ENCODE data around the gene RALBP1. TPM values are rescaled to one million over a fixed set of nuclear protein-coding genes. Genes with fewer than 3 reads are reported as not detected.

RALBP1 gene
- total and polyA plus RNA-seq, 2 of the 8 experiments (the other 6 are each of a cell fraction or from before 2014, with no cell fraction given) = 40.3 to 67.8 TPM

GRCh38 chr18:9581667-9582066 lies 106.4 kb downstream of the RALBP1 start:
- Histone ChIP-seq H3K27ac (ENCODE audit: low read depth, low read length) (no peak overlapping the region), H2BK5ac (ENCODE audit: low read depth, low read length) (no peak overlapping the region), H4K91ac (replicated peaks; ENCODE audit: insufficient read length, low read length) (no peak overlapping the region), H2BK15ac (ENCODE audit: low read length) (no peak overlapping the region), H3K18ac (ENCODE audit: extremely low read depth, low read length) (no peak overlapping the region), H3K79me2 (ENCODE audit: control insufficient read depth in 1 of 2, insufficient read depth in 2 of 2, low read length in 2 of 2) (no peaks in the 10 kb centered on the region), H3K4me3 (ENCODE audit: extremely low read depth in 1 of 4, insufficient read depth in 2 of 4, low read depth in 3 of 4, low read length in 4 of 4) (no peak overlapping the region), H4K20me1 (replicated peaks in 1 of 2; ENCODE audit: control insufficient read depth in 1 of 2, insufficient read depth in 2 of 2, low read length in 2 of 2) (no peaks in the 10 kb centered on the region), H4K5ac (ENCODE audit: insufficient read length, low read depth, low read length) (no peak overlapping the region), H4K8ac (ENCODE audit: extremely low read depth, insufficient read depth, low read length) (no peak overlapping the region), H3K36me3 (ENCODE audit: control insufficient read depth in 2 of 4, insufficient read depth in 4 of 4, low read length in 3 of 4) (peaks cover 0 to 29% (median 8%) of the 10 kb centered on the region in 4 experiments; a peak in 3 of 8 replicates), H3K4ac (replicated peaks; ENCODE audit: insufficient read length, low read depth, low read length) (no peak overlapping the region), H3K4me2 (ENCODE audit: insufficient read depth in 1 of 2, low read depth in 2 of 2, low read length in 2 of 2) (no peak overlapping the region), H2BK120ac (replicated peaks; ENCODE audit: low read depth, low read length) (no peak overlapping the region), H3K4me1 (replicated peaks in 1 of 4; ENCODE audit: control insufficient read depth in 3 of 4, insufficient read depth in 4 of 4, low read length in 3 of 4) (no peaks in the 10 kb centered on the region), H2AFZ (ENCODE audit: low read length) (no peak overlapping the region), H2AK5ac (ENCODE audit: low read depth, low read length) (no peak overlapping the region), H3K23ac (ENCODE audit: insufficient read length) (no peak overlapping the region), H2BK12ac (ENCODE audit: low read depth, low read length) (no peak overlapping the region), H3K14ac (ENCODE audit: insufficient read length) (no peak overlapping the region), H2BK20ac (ENCODE audit: low read length) (no peak overlapping the region), H3K23me2 (ENCODE audit: low read depth, low read length) (no peaks in the 10 kb centered on the region), H3K27me3 (replicated peaks in 1 of 4; ENCODE audit: control insufficient read depth in 3 of 4, extremely low read depth in 1 of 4, insufficient read depth in 3 of 4, low read length in 3 of 4) (no peaks in the 10 kb centered on the region), H3K9me3 (ENCODE audit: insufficient read depth in 2 of 2, low read depth in 1 of 2, low read length in 1 of 2) (no peaks in the 10 kb centered on the region), H3K9ac (replicated peaks in 1 of 4; ENCODE audit: extremely low read depth in 1 of 4, low read depth in 3 of 4, low read length in 3 of 4) (no peak overlapping the region), H3K79me1 (ENCODE audit: low read depth, low read length) (no peaks in the 10 kb centered on the region), H3K56ac (replicated peaks; ENCODE audit: insufficient read length, low read depth, low read length) (no peak overlapping the region)
- ChIA-PET CTCF (ENCODE audit: partially characterized antibody) (interaction anchor here (0.6 kb wide), 1 partner anchor 91 kb away, joined by 3 read pairs; no protein-coding TSS in a partner anchor), POLR2A (ENCODE audit: partially characterized antibody) (no interaction called here)
- DNase-seq (ENCODE audit: low read depth in 1 of 2, low spot score in 2 of 2) (no peak), FAIRE-seq (no peak)
- WGBS, 2 experiments (ENCODE audit: extremely low coverage in 1 of 2, insufficient coverage in 1 of 2, insufficient read length in 1 of 2, insufficient replicate concordance in 2 of 2, low coverage in 1 of 2, low lambda C conversion rate in 2 of 2, missing lambda C conversion rate in 1 of 2) = 89% methylated on average over 7 of the region's 7 CpGs; no CpG with 5 or more reads in 1 of the 2 experiments
- no peak for TF ChIP-seq CTCF (IDR thresholded peaks at IDR 0.05; ENCODE audit: control extremely low read depth in 1 of 3, insufficient read depth in 1 of 3, low read depth in 1 of 3, low read length in 3 of 3)
- no peak for TF ChIP-seq EGR1 (IDR thresholded peaks at IDR 0.05; ENCODE audit: borderline replicate concordance, low read depth, low read length)
- no peak for TF ChIP-seq MAFK (IDR thresholded peaks at IDR 0.05; ENCODE audit: low read depth, low read length)
- no peak for TF ChIP-seq SUZ12 (IDR thresholded peaks at IDR 0.05; ENCODE audit: low read length)
- no peak for TF ChIP-seq ATF3 (IDR thresholded peaks at IDR 0.05; ENCODE audit: insufficient read depth, low read depth, low read length)
- no peak for TF ChIP-seq CBX8 (IDR thresholded peaks at IDR 0.05; ENCODE audit: borderline replicate concordance, low read depth, low read length)
- no peak for TF ChIP-seq TAF7 (optimal IDR thresholded peaks at IDR 0.05; ENCODE audit: borderline replicate concordance, low read depth, low read length)
- no peak for TF ChIP-seq JUN (IDR thresholded peaks at IDR 0.05; ENCODE audit: low read depth, low read length)
- no peak for TF ChIP-seq JUND (IDR thresholded peaks at IDR 0.05; ENCODE audit: low read length)
- TF ChIP-seq PHF8 (conservative IDR thresholded peaks at IDR 0.05; ENCODE audit: low read depth, low read length) = no peak
- TF ChIP-seq SP4 (IDR thresholded peaks at IDR 0.05; ENCODE audit: low read length) = no peak

All from H1 (cell line).